DND-41 (cell line): ENCODE measurements around the gene DGKH.

ENCODE experiments used
- EZH2 ChIP-seq: IDR thresholded peaks from 3 replicates; pipeline ENCODE4 v1.6.1; 2012; ENCODE audit warnings: borderline replicate concordance, low read depth, mild to moderate bottlenecking, moderate library complexity, low read length, inconsistent platforms; ENCODE audit not compliant: severe bottlenecking
- TF ChIP-seq, protein P1 (sequence below): IDR thresholded peaks from 2 replicates; pipeline ENCODE4 v1.5.1; 2012; ENCODE audit warnings: borderline replicate concordance, low read length, moderate library complexity, mild to moderate bottlenecking; ENCODE audit not compliant: poor library complexity, severe bottlenecking; ENCODE audit errors: extremely low read depth

DNA sequence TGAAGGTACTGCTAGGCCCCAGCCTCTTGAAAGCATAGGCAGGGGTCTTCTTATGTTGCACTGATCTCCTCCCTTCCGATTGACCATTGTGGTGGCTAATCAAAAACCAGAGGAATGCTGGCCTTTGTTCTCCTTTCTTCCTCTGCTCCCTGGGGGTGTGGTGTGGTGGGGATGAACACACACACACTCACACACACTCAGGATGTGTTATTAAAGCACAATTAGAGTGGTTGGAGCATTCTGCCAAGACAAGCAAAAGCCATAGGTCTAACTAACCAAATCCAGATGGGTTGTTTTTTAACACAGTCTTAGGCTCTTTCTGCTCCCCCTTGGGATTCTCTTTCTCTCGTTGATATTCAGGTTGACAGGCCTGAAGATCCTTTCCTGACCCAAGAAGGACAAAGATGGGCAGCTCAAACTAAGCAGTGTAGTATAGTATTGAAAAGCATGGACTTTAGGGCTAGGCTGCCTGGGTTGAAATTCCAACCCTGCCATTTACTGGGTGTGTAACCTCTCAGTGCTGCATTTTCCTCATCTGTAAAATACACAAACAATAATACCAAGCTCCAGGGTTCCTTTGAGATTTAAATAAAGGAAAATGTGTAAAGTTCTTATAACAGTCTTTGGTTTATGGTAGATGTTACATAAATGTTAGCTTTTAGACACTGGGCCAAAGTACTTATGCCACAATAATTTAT, 25.5 kb upstream of the DGKH start:
- TF ChIP-seq, protein P1, sequence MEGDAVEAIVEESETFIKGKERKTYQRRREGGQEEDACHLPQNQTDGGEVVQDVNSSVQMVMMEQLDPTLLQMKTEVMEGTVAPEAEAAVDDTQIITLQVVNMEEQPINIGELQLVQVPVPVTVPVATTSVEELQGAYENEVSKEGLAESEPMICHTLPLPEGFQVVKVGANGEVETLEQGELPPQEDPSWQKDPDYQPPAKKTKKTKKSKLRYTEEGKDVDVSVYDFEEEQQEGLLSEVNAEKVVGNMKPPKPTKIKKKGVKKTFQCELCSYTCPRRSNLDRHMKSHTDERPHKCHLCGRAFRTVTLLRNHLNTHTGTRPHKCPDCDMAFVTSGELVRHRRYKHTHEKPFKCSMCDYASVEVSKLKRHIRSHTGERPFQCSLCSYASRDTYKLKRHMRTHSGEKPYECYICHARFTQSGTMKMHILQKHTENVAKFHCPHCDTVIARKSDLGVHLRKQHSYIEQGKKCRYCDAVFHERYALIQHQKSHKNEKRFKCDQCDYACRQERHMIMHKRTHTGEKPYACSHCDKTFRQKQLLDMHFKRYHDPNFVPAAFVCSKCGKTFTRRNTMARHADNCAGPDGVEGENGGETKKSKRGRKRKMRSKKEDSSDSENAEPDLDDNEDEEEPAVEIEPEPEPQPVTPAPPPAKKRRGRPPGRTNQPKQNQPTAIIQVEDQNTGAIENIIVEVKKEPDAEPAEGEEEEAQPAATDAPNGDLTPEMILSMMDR: no peak
- no peak for TF ChIP-seq EZH2
